ENCODE results near the gene MACROH2A1. TPM values are rescaled to one million over a fixed set of nuclear protein-coding genes. Genes with fewer than 3 reads are reported as not detected.
A peak's percentile ranks its signal among the peaks of the same experiment; 100 is the strongest.

Gene MACROH2A1
- total RNA-seq, 4 donors from 2014 or later, result 104 to 167 (median 136) TPM

DNA sequence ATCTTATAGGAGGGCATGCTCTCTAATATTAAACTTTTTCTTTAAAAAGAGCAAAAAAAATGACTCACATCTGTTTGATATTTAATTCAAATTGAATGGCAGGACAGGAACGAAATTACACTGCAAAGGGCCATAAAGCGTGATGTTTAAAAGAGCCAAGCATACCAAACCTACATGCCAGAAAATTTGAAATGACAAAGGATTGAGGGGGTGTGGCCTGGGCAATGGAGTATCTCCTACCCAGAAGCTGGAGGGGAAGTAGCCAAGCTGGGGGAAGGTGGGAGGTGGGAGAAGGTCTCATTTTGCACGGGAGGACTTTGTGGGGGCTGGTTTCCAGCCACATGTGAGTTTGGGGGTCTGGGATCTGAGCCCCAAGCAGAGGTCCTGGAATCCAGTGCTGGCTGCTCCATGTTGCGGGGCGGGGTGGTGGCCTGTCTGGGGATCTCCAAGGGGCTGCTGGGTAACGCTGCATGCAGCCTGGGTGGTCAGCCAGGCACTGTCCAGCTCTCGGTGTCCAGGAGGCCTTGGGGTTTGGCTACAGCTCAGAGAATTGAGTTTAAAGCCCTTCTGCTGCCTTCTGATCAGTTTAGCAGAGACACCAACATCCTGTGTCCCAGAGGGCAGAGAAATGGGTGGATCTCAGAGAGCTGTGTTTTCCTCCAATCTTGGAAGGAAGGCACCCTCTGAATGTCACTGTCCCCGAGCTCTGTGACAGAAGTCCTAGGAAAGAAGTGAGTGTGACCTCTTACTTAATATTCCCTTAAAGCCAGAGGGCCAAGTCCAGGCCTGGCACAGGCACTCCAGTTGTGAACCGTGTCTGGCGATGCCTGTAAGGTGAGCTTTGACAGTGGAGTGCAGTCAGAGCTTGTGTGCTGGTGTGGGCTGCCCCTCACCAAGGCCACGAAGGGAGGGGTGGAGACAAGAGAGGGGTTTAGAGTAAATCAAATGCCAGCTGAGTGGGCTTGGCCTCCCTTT lies 40.5 kb upstream of the MACROH2A1 start:
- Histone ChIP-seq H3K27ac (peak overlapping the region in 2 of 4 donors; percentile 52 to 73), H3K36me3 (no peaks in the 10 kb centered on the region), H3K4me3 (no peak overlapping the region), H3K9me3 (no peaks in the 10 kb centered on the region), H3K27me3 (no peaks in the 10 kb centered on the region), H3K4me1 (peaks cover 21 to 27% of the 10 kb centered on the region in 2 donors)
- no peak for DNase-seq
- in situ Hi-C loops (cut with MboI; ENCODE audit: low sequenced_read_pairs in 4 of 4) (no loop called here), intact Hi-C loops (cut with DNase I; ENCODE audit: low total_unique reads) (loop anchor here (10.0 kb wide), 1 partner anchor 385 kb away; no protein-coding TSS in a partner anchor)
- no peak for ATAC-seq
- no peak for TF ChIP-seq POLR2A (IDR thresholded peaks at IDR 0.05)
- TF ChIP-seq, protein P1, sequence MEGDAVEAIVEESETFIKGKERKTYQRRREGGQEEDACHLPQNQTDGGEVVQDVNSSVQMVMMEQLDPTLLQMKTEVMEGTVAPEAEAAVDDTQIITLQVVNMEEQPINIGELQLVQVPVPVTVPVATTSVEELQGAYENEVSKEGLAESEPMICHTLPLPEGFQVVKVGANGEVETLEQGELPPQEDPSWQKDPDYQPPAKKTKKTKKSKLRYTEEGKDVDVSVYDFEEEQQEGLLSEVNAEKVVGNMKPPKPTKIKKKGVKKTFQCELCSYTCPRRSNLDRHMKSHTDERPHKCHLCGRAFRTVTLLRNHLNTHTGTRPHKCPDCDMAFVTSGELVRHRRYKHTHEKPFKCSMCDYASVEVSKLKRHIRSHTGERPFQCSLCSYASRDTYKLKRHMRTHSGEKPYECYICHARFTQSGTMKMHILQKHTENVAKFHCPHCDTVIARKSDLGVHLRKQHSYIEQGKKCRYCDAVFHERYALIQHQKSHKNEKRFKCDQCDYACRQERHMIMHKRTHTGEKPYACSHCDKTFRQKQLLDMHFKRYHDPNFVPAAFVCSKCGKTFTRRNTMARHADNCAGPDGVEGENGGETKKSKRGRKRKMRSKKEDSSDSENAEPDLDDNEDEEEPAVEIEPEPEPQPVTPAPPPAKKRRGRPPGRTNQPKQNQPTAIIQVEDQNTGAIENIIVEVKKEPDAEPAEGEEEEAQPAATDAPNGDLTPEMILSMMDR (IDR thresholded peaks at IDR 0.05 in 4 of 5, conservative IDR thresholded peaks at IDR 0.05 in 1 of 5), result no peak

DNA sequence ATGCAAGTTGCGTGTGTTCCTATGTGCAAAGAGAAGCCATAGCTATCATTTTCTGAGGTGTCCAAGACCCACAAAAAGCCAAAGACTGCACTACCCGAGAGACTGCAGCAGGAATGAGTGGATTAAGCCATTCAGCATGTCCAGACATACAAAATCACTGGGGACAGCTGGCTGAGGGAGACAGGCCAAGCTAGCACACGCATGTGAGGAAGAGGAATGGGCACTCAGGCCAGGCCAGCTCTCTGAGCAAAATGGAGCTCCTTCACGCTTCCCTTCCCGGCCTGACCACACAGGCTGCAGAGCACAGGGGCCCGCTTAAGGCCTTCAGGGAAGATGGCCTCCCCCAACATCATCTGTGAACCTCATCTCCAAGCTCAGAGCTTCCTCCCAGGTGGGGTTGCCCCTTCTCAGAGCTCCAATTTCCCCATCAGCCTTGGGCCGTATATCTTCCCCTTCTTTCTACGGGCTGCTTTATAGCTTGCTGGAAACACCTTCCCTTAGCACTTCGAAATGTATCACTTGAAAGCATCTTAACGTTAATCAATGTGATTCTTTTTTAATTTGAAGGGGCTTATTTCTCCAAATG lies 39.7 kb upstream of the MACROH2A1 start:
- Histone ChIP-seq H3K27ac (peak overlapping the region; percentile 33 to 75 (median 62)), H3K4me3 (no peak overlapping the region), H3K27me3 (no peaks in the 10 kb centered on the region), H3K9me3 (no peaks in the 10 kb centered on the region), H3K36me3 (no peaks in the 10 kb centered on the region), H3K4me1 (peaks cover 29 to 34% of the 10 kb centered on the region in 2 donors)
- peak in 1 of 2 donors; percentile 2 for ATAC-seq
- intact Hi-C loops (cut with DNase I; ENCODE audit: low total_unique reads) (loop anchor here (10.0 kb wide), 1 partner anchor 384 kb away; no protein-coding TSS in a partner anchor), in situ Hi-C loops (cut with MboI; ENCODE audit: low sequenced_read_pairs in 4 of 4) (no loop called here)
- no peak for DNase-seq
- TF ChIP-seq, protein P1 (IDR thresholded peaks at IDR 0.05 in 4 of 5, conservative IDR thresholded peaks at IDR 0.05 in 1 of 5), result no peak
- no peak for TF ChIP-seq POLR2A (IDR thresholded peaks at IDR 0.05)

DNA sequence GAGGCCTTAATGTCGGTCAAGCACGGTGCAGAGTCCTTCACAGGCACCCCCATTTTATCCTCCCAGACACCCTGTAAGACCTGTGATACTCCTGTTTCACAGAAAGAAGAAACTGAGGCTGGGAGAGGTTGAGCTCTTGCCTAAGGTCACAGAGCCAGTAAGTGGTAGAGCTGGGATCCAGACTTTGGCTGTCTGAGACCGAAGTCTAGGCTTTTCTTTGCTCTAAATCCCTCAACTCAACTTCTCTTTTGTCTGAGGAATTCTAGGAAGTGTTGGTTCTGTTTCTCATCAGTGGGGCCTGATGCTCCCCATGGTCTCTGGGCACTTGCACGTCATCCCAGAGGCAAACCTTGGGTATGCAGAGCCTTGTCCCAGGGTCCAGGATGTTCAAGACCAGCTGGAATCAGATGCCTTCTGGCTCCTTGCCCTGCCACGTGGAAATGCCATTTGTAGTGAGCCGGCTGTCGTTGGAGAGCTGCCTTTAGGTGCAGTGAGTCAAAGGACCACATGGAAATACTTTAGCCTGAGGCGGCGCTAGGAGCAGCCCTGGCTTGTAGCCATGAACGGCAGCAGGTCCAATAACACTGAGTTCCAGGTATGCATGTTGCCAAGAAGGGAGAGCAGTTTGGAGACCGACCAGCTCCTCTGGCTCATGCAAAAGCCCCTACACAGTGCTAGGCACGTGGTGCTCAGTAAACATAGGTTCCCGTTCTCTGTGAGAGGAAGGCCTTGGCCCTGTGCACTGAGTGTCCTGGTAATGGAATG lies 38.9 kb upstream of the MACROH2A1 start:
- TF ChIP-seq, protein P1 (IDR thresholded peaks at IDR 0.05 in 4 of 5, conservative IDR thresholded peaks at IDR 0.05 in 1 of 5), result no peak
- no peak for TF ChIP-seq POLR2A (IDR thresholded peaks at IDR 0.05)
- intact Hi-C loops (cut with DNase I; ENCODE audit: low total_unique reads), result loop anchor here (10.0 kb wide), 1 partner anchor 383 kb away; no protein-coding TSS in a partner anchor
- no peaks in the 10 kb centered on the region for H3K9me3 ChIP-seq
- H3K4me1 ChIP-seq, result peaks cover 29 to 41% of the 10 kb centered on the region in 2 donors
- ATAC-seq, result peak; percentile 71 to 73
- no peak overlapping the region for H3K4me3 ChIP-seq
- DNase-seq, result peak; percentile 92 to 93
- peak overlapping the region; percentile 33 to 75 (median 62) for H3K27ac ChIP-seq
- H3K36me3 ChIP-seq, result no peaks in the 10 kb centered on the region
- in situ Hi-C loops (cut with MboI; ENCODE audit: low sequenced_read_pairs in 4 of 4), result no loop called here
- no peaks in the 10 kb centered on the region for H3K27me3 ChIP-seq

DNA sequence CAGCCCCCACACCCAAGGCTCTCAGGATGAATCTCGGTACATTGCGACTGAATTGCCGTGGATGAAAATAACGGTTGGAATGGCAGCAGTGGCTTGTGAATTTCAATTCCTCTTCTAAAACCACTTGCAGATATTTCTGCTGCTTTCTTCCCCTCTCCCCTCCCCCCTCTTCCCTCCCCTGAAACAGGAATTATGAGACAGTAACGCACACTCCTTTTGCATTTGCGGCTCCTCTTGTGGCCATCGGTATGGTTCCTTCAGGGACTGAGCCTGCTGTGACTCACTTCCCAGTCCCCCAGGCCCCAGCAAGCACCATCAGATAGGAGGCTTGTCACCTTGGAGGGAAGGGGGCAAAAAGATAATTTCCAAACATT lies 38.4 kb upstream of the MACROH2A1 start:
- in situ Hi-C loops (cut with MboI; ENCODE audit: low sequenced_read_pairs in 4 of 4), result no loop called here
- H3K9me3 ChIP-seq, result no peaks in the 10 kb centered on the region
- no peak for ATAC-seq
- peak overlapping the region; percentile 20 to 73 (median 58) for H3K27ac ChIP-seq
- intact Hi-C loops (cut with DNase I; ENCODE audit: low total_unique reads), result loop anchor here (10.0 kb wide), 1 partner anchor 383 kb away; no protein-coding TSS in a partner anchor
- TF ChIP-seq POLR2A (IDR thresholded peaks at IDR 0.05), result no peak
- TF ChIP-seq, protein P1 (IDR thresholded peaks at IDR 0.05 in 4 of 5, conservative IDR thresholded peaks at IDR 0.05 in 1 of 5), result no peak
- H3K27me3 ChIP-seq, result no peaks in the 10 kb centered on the region
- H3K4me1 ChIP-seq, result peaks cover 29 to 45% of the 10 kb centered on the region in 2 donors
- no peaks in the 10 kb centered on the region for H3K36me3 ChIP-seq
- no peak overlapping the region for H3K4me3 ChIP-seq
- no peak for DNase-seq
